Adrenal gland (tissue), 12 donors: ENCODE results near the gene TBX15. TPM values are rescaled to one million over a fixed set of nuclear protein-coding genes. Genes with fewer than 3 reads are reported as not detected.

Source experiments
- DNase-seq, 7 donors: peaks; one replicate each; pipeline ENCODE4 v3.0.0-alpha.2; 2019 to 2020
- H3K27ac ChIP-seq, 5 donors: fragments of 200-600 bp; sonication (generic) in 4 of 5; 1 replicate in 3 of 5; 2 replicates in 2 of 5; pipeline versions ENCODE4 v1.5.1 to v1.8.0; 2016 to 2020; ENCODE audit warnings: mild to moderate bottlenecking in 1 of 5
- H3K27me3 ChIP-seq: fragments of 200-600 bp; 2 replicates; pipeline ENCODE4 v1.8.0; 2021
- H3K36me3 ChIP-seq, 2 donors: fragments of 200-600 bp; replicated peaks in 1 of 2; 1 replicate in 1 of 2; 2 replicates in 1 of 2; pipeline versions ENCODE4 v1.5.1 to v1.8.0; 2018 to 2022
- H3K4me1 ChIP-seq, 2 donors: fragments of 200-600 bp; replicated peaks in 1 of 2; 1 replicate in 1 of 2; 2 replicates in 1 of 2; pipeline versions ENCODE4 v1.5.1 to v1.8.0; 2018 to 2021
- H3K4me3 ChIP-seq, 4 donors: fragments of 200-600 bp; sonication (generic) in 3 of 4; one replicate each; pipeline ENCODE4 v1.5.1; 2016 to 2018
- H3K9me3 ChIP-seq, 3 donors: fragments of 200-600 bp; sonication (generic) in 1 of 3; replicated peaks in 1 of 3; 1 replicate in 2 of 3; 2 replicates in 1 of 3; pipeline versions ENCODE4 v1.5.1 to v1.8.0; 2016 to 2021
- POLR2A ChIP-seq, 2 donors: fragments of 450-650 bp; IDR thresholded peaks; one replicate each; pipeline ENCODE4 v1.6.1; 2017; ENCODE audit warnings: antibody characterized with exemption in 2 of 2, mild to moderate bottlenecking in 2 of 2, moderate library complexity in 1 of 2
- WGBS, 4 donors: extraction: QIAGEN DNeasy Blood & Tissue Kit in 2 of 4; methylation state at CpG; one replicate each; pipeline versions ENCODE4 v1.1.5 to v1.1.7; 2013 to 2017; 5-methylcytosine and 5-hydroxymethylcytosine counted together
- intact Hi-C, 2 donors: fragments of 100-400 bp; cut with DNase I; formaldehyde crosslinking; loops; one replicate each; pipeline versions ENCODE4 v1.14.1 to v1.15.0; 2022 to 2023
- polyA plus RNA-seq, 3 donors: library from polyadenylated mRNA; stranded (reverse); fragments of 200-250 nt in 2 of 3; fragments of 350-450 nt in 1 of 3; fragmentation: Illumina TruSeq in 1 of 3; extraction: RNeasy Lipid Tissue Mini Kit (QIAGEN cat#74804) in 1 of 3; gene quantifications; one replicate each; pipeline ENCODE4 v1.2.3, GENCODE V29; 2013 to 2014
- small RNA-seq, 2 donors: library from RNA; depleted of rRNA; stranded (forward); fragments of <200 nt; gene quantifications; one replicate each; pipeline ENCODE3, GENCODE V24; 2016
- total RNA-seq, 9 donors: library from RNA; depleted of rRNA in 4 of 9; stranded (reverse); fragments of >200 nt in 4 of 9; fragments of 120-200 nt in 1 of 9; fragmentation: NEBNext Ultra II Directional in 1 of 9; extraction: Animal tissue kit (Norgen Biotek cat#: 25700) in 1 of 9; gene quantifications; one replicate each; pipeline versions ENCODE4 v1.1.0 to v1.2.4, GENCODE V29; 2013 to 2023
- TF ChIP-seq, protein P1 (sequence below), 6 experiments: fragments of 450-650 bp in 4 of 6; fragments of 200-600 bp in 2 of 6; sonication (generic) in 1 of 6; IDR thresholded peaks; 1 replicate in 5 of 6; 2 replicates in 1 of 6; pipeline versions ENCODE4 v1.5.1 to v1.8.0; 2016 to 2021; ENCODE audit warnings: antibody characterized with exemption in 6 of 6, mild to moderate bottlenecking in 2 of 6, moderate library complexity in 1 of 6
- donor health status: healthy with polysubstance abuse.
- donor health status: Bipolar disorder and iron deficiency.
- donor health status: DM: yes; HTN: yes; CAD: no.
- donor health status: DM: no; HTN: no; CAD: no.
- donor health status: DM: no; HTN: no; CAD: no.
- donor health status: DM: yes; HTN: yes; CAD: no.

TBX15 gene
- total and polyA plus RNA-seq, 12 donors, result 0.06 to 0.48 (median 0.15) TPM; not detected in 2

GRCh38 chr1:118846443-118846842 lies 141.7 kb downstream of the TBX15 start:
- H3K27ac ChIP-seq, result no peak overlapping the region
- no peaks in the 10 kb centered on the region for H3K4me1 ChIP-seq
- intact Hi-C loops, result no loop called here
- no peak for TF ChIP-seq POLR2A (IDR thresholded peaks at IDR 0.05)
- TF ChIP-seq, protein P1, sequence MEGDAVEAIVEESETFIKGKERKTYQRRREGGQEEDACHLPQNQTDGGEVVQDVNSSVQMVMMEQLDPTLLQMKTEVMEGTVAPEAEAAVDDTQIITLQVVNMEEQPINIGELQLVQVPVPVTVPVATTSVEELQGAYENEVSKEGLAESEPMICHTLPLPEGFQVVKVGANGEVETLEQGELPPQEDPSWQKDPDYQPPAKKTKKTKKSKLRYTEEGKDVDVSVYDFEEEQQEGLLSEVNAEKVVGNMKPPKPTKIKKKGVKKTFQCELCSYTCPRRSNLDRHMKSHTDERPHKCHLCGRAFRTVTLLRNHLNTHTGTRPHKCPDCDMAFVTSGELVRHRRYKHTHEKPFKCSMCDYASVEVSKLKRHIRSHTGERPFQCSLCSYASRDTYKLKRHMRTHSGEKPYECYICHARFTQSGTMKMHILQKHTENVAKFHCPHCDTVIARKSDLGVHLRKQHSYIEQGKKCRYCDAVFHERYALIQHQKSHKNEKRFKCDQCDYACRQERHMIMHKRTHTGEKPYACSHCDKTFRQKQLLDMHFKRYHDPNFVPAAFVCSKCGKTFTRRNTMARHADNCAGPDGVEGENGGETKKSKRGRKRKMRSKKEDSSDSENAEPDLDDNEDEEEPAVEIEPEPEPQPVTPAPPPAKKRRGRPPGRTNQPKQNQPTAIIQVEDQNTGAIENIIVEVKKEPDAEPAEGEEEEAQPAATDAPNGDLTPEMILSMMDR (IDR thresholded peaks at IDR 0.05), result no peak
- no peaks in the 10 kb centered on the region for H3K27me3 ChIP-seq
- 44 to 53% (median 50%) methylated on average over 2 of the region's 2 CpGs for WGBS, 4 donors
- H3K9me3 ChIP-seq, result no peaks in the 10 kb centered on the region
- H3K4me3 ChIP-seq, result no peak overlapping the region
- no peak for DNase-seq
- H3K36me3 ChIP-seq, result no peaks in the 10 kb centered on the region

- DNase-seq, result no peak
- intact Hi-C loops, result no loop called here
- no peaks in the 10 kb centered on the region for H3K9me3 ChIP-seq
- no peak overlapping the region for H3K4me3 ChIP-seq
- no peaks in the 10 kb centered on the region for H3K36me3 ChIP-seq
- no peak overlapping the region for H3K27ac ChIP-seq
- TF ChIP-seq, protein P1 (IDR thresholded peaks at IDR 0.05), result no peak
- no peak for TF ChIP-seq POLR2A (IDR thresholded peaks at IDR 0.05)
- H3K4me1 ChIP-seq, result no peaks in the 10 kb centered on the region
- no peaks in the 10 kb centered on the region for H3K27me3 ChIP-seq
- WGBS, 4 donors, result 48 to 68% (median 53%) methylated on average over 14 of the region's 14 CpGs
Observed at GRCh38 chr1:118842452-118843201, 145.5 kb downstream of the TBX15 start.

GRCh38 chr1:118841521-118841920 lies 146.6 kb downstream of the TBX15 start:
- H3K27ac ChIP-seq, result no peak overlapping the region
- peak in 1 of 7 donors; percentile 2 for DNase-seq
- intact Hi-C loops, result no loop called here
- TF ChIP-seq POLR2A (IDR thresholded peaks at IDR 0.05), result no peak
- TF ChIP-seq, protein P1 (IDR thresholded peaks at IDR 0.05), result no peak
- no peaks in the 10 kb centered on the region for H3K4me1 ChIP-seq
- H3K4me3 ChIP-seq, result no peak overlapping the region
- H3K27me3 ChIP-seq, result no peaks in the 10 kb centered on the region
- H3K9me3 ChIP-seq, result no peaks in the 10 kb centered on the region
- H3K36me3 ChIP-seq, result no peaks in the 10 kb centered on the region

Small RNA genes within 50 kb of the gene (small RNA-seq; reads per million reads assigned to genes)
- gene AL139420.2, result 0 reads per million in 2 donors

Other genes starting within 250 kb of the TBX15 start
- 10 to 100 TPM; 17.4 to 35.9 (median 23.4) TPM for gene WARS2, start 152.3 kb upstream of the TBX15 start, total RNA-seq
- 10 to 100 TPM in 1 of 3 donors, 1 to 10 TPM in 2; 5.1 to 16.3 (median 6.5) TPM for gene WARS2, start 152.3 kb upstream of the TBX15 start, polyA plus RNA-seq